NCI-H1048 (cell line): ENCODE data around the gene FAM76A.
"Not testable (repeated sequence)": the region's sequence is repeated elsewhere in the genome, so short reads cannot be mapped to it uniquely, and the experiment has no call there.

Source experiments
- DNase-seq: peaks from one replicate; lab custom pipeline; 2025; lab: John Stamatoyannopoulos, UW

FAM76A gene

DNA sequence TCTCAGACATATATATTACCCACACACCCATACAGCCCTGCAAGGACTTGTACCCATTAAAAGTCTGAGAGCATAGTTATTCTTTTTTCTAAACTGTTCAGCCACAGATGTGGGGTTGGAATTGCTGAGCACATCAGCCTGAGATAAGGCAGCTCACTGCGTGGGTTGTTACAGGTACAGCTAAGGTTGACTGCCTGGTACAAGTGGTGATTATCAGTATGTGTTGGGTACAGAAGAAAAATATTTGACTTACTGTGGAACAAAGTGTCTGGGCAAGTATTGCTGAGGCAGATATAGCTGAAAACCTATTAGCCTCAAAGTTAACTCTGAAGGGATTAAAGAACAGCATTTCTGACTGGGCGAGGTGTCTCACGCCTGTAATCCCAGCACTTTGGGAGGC, 52.3 kb downstream of the FAM76A start:
- DNase-seq: no peak

DNA sequence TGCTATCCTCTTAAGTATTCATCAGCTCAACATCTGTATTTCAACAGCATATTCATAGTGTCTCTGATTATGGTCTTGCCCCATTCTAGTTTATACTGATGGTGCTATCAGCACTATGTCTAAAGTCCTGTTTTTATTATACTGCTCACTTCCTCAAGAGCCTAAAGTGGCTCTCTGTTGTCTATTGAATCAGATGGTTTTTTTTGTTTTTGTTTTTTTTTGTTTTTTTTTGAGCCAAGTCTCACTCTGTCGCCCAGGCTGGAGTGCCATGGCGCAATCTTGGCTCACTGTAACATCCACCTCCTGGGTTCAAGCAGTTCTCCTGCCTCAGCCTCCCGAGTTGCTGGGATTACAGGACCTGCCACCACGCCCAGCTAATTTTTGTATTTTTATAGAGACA, 53.4 kb downstream of the FAM76A start:
- no peak for DNase-seq

DNA sequence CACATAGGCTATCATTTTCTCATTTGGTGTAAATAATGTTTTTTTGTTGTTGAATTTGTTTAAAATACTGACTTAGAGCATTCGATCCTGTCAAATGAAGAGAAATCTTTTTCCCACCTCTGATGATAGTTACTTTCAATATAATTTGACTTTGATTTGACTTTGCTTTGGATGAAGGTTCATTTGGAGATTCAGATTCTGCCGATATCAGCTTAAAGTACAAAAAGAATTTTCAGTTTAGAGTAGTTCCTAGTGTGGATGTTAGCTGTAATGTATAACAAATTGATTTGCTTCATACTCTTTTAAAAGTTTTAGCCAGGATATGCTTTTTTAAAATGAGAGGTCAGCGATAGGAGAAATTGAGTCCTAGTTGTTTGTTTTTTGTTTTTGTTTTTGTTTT, 57.2 kb downstream of the FAM76A start:
- no peak for DNase-seq

DNA sequence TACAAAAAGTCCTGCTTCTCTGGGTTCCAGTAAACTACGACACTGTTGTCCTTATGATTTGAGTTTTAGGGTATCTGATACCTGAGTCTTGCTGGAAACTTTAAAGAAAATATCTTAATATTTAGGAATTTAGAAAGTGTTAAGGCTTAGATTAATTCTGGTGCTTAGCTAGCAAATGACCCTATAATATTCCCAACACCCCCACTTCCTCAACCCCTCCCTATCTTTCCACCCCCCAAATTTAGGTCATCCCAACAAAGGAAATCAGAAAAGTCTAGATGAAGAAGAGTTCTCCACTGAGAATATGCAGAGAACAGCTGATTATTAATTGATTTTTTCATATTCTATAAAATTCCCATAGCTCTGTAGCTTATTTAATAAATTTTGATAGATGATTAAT, 58.9 kb downstream of the FAM76A start:
- DNase-seq: no peak

DNA sequence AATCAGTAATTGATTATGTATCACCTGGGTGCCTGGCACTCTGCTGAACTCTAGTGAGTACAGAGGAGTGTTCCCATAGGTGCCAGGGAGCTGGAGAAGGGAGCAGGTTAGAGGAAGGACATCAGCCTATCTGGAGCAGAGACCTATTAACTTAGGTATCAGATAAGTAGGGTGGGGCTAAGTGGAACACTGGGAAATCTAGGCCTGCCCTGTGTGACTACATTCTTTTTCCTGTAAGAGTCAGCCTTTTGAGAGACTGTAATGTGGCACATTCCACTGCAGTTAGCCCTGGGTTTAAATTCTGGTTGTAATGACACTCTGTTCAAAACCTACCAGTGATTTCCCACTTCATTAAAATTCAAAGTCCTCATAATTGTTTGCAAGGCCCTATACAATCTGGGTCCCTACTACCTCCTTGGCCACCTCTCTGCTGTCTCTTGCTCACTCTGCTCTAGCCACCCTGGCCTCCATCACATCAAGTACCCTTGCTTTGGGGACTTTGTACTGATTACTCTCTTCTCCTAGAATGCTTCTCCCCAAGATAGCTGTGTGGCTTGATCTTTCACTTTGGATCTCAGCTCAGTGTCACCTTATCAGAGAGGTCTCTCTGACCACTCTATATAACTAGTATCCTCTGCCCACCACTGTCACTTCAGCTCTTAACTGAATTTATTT, 60.2 kb downstream of the FAM76A start:
- DNase-seq: no peak

DNA sequence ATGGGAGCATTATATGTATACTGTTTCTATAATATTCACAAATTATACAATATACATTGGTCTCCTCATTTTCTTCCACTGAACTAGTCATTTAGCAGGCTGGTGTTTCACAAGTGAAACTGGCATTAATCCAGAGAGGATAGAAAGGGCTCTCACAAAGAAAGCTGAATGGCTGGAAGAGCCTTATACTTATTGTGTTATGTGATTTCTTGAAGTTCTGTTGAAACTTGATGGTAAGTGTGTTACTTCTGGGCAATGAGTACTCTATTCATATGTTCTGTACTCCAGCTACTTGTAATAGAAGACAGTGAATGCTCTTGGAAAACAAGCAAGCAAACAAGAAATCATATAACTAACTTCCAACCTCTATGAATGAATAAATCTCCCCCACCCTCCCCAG, 62.1 kb downstream of the FAM76A start:
- no peak for DNase-seq

DNA sequence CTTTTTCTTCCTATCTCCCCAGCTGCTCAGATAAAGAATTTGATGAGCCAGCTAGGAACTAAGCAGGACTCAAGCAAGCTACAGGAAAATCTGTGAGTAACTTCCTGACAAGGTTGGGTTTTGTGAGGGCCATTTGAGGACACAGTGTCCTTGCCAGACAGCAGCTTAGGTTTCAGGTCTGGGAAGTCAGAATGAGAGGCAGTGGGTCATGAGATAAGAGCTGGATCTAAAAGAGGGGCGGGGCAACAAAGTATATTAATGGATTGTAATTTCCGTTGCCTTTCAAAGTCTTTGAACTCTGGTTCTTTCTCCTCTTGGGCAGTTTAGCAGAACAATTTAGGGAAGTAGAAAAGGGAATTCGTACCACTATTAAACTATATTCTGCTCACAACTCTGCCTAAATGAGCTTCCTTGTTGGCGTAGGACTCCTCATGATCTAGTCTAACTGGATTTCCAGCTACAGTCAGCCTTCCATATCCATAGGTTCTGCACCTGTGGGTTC, 63.8 kb downstream of the FAM76A start:
- no peak for DNase-seq

DNA sequence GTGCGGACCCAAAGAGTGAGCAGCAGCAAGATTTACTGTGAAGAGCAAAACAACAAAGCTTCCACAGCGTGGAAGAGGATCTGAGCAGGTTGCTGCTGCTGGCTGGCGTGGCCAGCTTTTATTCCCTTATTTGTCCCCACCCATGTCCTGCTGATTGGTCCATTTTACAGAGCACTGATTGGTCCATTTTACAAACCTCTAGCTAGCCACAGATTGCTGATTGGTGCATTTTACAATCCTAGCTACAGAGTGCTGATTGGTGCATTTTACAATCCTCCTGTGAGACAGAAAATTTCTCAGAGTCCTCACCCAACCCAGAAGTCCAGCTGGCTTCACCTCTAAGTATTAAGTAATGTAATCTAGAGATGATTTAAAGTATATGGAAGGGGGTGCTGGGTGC, 64.5 kb downstream of the FAM76A start:
- DNase-seq: not testable (repeated sequence)

DNA sequence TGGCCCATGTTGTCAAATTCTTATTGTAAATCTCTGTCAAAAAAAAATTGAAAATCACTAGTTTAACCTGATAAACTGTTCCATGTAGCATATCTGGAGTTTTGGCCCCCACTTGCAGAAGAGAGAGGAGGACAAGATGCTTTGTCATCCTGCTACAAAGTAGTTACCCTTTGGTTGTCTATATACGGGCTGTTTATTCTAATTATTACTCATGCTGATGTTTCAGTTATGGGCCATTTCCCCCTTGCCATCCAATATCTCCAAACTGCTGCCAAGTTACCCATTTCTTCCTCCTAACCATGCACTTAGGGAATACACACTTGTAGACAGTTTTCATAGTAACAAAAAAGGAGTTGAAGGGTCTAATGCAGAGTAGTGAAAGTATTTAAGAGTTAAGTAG, 69.8 kb downstream of the FAM76A start:
- DNase-seq: no peak

DNA sequence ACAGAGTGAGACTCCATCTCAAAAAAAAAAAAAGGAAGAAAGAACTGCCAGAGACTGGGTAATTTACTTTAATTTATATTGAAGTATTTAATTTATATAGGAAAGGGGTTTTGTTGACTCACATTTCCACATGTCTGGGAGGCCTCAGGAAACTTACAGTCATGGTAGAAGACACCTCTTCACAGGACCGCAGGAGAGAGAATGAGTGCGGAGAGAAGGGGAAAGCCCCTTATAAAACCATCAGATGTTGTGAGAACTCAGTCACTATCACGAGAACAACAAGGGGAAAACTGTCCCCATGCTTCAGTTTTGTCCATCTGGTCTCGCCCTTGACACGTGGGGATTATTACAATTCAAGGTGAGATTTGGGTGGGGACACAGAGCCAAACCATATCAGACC, 79.0 kb downstream of the FAM76A start:
- DNase-seq: no peak

DNA sequence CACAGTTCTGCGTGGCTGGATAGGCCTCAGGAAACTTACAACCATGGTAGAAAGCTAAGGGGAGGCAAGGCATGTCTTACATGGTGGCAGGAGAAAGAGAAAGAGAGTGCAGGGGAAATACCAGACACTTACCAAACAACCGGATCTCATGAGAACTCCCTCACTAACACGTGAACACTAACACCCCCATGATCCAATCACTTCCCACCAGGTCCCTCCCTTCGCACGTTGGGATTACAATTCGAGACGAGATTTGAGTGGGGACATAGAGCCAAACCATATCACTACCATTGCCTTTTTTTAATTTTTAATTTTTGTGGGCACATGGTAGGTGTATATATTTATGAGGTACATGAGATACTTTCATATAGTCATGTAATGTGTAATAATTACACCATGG, 81.0 kb downstream of the FAM76A start:
- no peak for DNase-seq

DNA sequence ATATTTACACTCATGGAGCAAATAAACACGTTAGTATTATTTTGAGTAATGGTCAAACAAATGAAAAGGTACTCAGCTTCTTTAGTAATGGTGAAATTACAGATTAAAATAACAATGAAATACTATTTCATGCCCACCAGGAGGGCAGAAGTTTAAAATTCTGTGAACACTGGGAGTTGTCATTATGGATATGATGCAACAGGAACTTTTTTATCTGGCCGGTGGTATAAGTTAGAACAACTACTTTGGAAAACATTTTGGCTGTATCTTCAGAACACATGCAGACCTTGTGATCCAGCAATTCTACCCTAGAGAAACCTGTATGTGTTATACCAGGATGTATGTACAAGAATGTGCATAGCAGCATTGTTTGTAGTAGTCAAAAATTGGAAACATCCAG, 81.6 kb downstream of the FAM76A start:
- no peak for DNase-seq

DNA sequence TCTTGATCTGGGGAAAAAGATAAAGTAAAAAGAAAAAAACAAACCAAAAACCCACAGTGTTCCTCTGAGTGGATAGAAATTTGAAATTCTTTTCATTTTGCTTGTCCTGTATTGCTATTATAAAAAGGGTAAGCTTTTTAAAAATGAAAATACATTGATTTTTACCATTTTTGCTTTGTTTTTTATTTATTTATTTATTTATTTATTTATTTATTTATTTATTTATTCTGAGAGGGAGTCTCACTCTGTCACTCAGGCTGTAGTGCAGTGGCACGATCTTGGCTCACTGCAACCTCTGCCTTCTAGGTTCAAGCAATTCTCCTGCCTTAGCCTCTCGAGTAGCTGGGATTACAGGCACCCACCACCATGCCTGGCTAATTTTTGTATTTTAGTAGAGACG, 82.4 kb downstream of the FAM76A start:
- not testable (repeated sequence) for DNase-seq

DNA sequence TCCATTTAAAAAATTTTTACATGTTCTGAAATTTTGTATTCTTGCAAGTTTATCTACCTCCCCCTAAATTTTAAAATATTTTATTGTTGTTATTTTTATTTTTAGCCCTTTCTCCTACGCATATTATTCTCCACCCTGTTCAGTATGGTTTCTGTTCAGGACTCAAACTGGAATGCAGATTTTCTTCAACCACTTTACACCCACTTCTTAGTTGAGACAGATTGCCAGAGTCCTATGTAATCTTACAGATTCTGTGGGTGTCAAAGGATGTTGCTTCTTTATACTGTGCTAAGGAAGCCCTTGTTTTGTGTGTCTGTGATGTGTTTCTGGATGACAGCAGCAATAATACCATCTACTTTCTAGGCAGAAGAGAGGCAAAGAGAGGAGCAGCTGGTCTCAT, 84.1 kb downstream of the FAM76A start:
- DNase-seq: no peak

DNA sequence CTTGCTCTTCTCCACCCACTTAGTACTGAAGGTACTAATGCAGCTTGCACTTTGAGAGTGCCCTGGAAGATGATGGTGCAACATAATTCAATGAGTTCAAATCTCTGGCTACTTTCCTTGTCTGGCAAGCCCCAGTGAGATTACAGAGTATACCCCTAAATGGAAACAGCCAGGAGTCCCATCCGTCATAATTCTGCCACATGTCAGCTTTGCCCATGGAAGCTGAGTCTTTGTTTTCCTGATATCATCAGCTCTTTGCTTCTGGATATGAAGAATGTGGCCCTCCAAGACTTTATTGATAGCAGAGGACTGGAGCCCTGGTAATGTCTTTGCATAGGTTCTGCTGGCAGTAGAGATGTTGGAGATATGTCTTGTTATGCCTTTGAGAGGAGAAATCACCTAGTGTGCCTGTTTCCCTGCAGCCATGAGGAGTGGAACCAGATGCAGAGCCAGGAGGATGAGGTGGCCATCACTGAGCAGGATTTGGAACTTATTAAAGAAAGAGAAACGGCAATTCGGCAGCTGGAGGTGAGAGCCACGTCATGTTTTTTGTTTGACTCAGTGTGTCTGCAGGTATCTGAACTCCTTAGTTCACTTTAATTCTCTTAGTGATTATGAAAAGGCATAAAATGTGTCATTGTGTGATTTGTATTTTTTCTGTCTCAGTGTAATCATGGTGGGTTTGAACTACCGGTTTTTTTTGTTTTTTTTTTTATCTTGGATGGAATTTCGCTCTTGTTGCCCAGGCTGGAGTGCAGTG, 86.2 kb downstream of the FAM76A start:
- no peak for DNase-seq
